H1 (cell line): ENCODE results near the gene TTC28. TPM values are rescaled to one million over a fixed set of nuclear protein-coding genes. Genes with fewer than 3 reads are reported as not detected.

Source experiments
- POU5F1 ChIP-seq: IDR thresholded peaks from 2 replicates; pipeline ENCODE4 v1.6.1; 2011; ENCODE audit warnings: low read depth, mild to moderate bottlenecking, low read length, moderate library complexity
- TEAD4 ChIP-seq: IDR thresholded peaks from 2 replicates; pipeline ENCODE4 v1.6.1; 2012; ENCODE audit warnings: low read depth, low read length, inconsistent platforms, mixed read lengths
- polyA plus RNA-seq, 7 experiments: library from polyadenylated mRNA; depleted of rRNA in 3 of 7; stranded (reverse) in 5 of 7; unstranded in 2 of 7; fragments of >200 nt in 5 of 7; fragments of 200-250 nt in 2 of 7; gene quantifications; 1 replicate in 5 of 7; 2 replicates in 1 of 7; 4 replicates in 1 of 7; pipeline versions ENCODE4 v1.2.1 to v1.2.3, GENCODE V29; 2011 to 2013; ENCODE audit warnings: missing spikeins in 2 of 7, mixed read lengths in 2 of 7
- total RNA-seq: library from RNA; stranded (reverse); fragmentation: NEBNext Ultra II Directional; extraction: Animal tissue kit (Norgen Biotek cat#: 25700); gene quantifications from 2 replicates; pipeline ENCODE4 v1.2.1, GENCODE V29; 2021

TTC28 gene
- total and polyA plus RNA-seq, 2 of the 8 experiments (the other 6 are each of a cell fraction or from before 2014, with no cell fraction given): 2.6 to 12.6 TPM

DNA sequence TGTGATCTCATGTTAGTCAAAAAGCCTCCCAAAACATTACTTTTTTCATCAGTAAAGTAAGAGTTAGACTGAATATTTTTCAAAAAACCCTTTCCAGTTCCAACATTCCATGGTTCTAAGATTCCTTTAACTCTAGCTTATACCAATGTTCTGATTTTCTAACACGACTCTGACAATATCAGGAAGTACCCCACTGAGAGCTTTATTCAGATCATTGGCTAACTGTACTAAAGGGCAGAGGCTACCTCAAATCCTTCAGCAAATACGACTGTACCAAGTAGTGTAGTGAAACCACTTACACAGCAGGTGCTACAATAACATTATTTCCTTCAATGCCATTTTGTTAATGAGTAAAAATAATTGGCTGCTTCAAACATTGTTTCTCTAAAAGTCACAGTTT lies 547.2 kb downstream of the TTC28 start (continued):
- TF ChIP-seq TEAD4 (no peak), POU5F1 (no peak)
- TF ChIP-seq, all 59 proteins: peak for 0
